Prostate gland (tissue), 2 donors: ENCODE measurements around the gene PLCG2. TPM values are rescaled to one million over a fixed set of nuclear protein-coding genes. Genes with fewer than 3 reads are reported as not detected.

Experiments used
- DNase-seq: peaks from one replicate; pipeline ENCODE4 v3.0.0-alpha.2; 2019; ENCODE audit warnings: low spot score
- H3K27ac ChIP-seq, 2 donors: fragments of 200-600 bp; sonication (generic); 2 replicates each; pipeline ENCODE4 v1.5.1; 2017 to 2019
- H3K27me3 ChIP-seq: fragments of 200-600 bp; sonication (generic); replicated peaks from 2 replicates; pipeline ENCODE4 v1.5.1; 2019; ENCODE audit not compliant: insufficient read depth
- H3K36me3 ChIP-seq, 2 donors: fragments of 200-600 bp; sonication (generic); 1 replicate in 1 of 2; 2 replicates in 1 of 2; pipeline versions ENCODE4 v1.5.1 to v1.8.1; 2017 to 2019
- H3K4me1 ChIP-seq: fragments of 200-600 bp; sonication (generic); replicated peaks from 2 replicates; pipeline ENCODE4 v1.5.1; 2019
- H3K4me3 ChIP-seq, 2 donors: fragments of 200-600 bp; sonication (generic); 2 replicates each; pipeline ENCODE4 v1.5.1; 2017 to 2019
- H3K9me3 ChIP-seq: fragments of 200-600 bp; sonication (generic); 2 replicates; pipeline ENCODE4 v1.5.1; 2017
- POLR2A ChIP-seq: fragments of 450-650 bp; IDR thresholded peaks from one replicate; pipeline ENCODE4 v1.6.1; 2016; ENCODE audit warnings: antibody characterized with exemption, mild to moderate bottlenecking
- POLR2AphosphoS5 ChIP-seq: sonication (generic); formaldehyde crosslinking; IDR thresholded peaks from one replicate; pipeline ENCODE4 v1.6.1; 2017; ENCODE audit warnings: antibody characterized with exemption
- WGBS: methylation state at CpG from one replicate; pipeline ENCODE4 v1.1.5; 2018; 5-methylcytosine and 5-hydroxymethylcytosine counted together
- intact Hi-C: fragments of 100-400 bp; cut with DNase I; formaldehyde crosslinking; loops from one replicate; pipeline ENCODE4 v1.14.2; 2022
- total RNA-seq, 2 donors: library from RNA; depleted of rRNA; stranded (reverse); fragments of >200 nt; gene quantifications; one replicate each; pipeline ENCODE4 v1.1.0, GENCODE V29; 2016
- TF ChIP-seq, protein P1 (sequence below), 4 experiments: fragments of 200-600 bp in 2 of 4; fragments of 450-650 bp in 2 of 4; sonication (generic) in 2 of 4; IDR thresholded peaks; 1 replicate in 3 of 4; 2 replicates in 1 of 4; pipeline ENCODE4 v1.5.1; 2016 to 2019; ENCODE audit warnings: antibody characterized with exemption in 4 of 4, mild to moderate bottlenecking in 2 of 4, moderate library complexity in 2 of 4

PLCG2 gene
- total RNA-seq, 2 donors from 2014 or later, result 10.3 to 12.8 TPM

DNA sequence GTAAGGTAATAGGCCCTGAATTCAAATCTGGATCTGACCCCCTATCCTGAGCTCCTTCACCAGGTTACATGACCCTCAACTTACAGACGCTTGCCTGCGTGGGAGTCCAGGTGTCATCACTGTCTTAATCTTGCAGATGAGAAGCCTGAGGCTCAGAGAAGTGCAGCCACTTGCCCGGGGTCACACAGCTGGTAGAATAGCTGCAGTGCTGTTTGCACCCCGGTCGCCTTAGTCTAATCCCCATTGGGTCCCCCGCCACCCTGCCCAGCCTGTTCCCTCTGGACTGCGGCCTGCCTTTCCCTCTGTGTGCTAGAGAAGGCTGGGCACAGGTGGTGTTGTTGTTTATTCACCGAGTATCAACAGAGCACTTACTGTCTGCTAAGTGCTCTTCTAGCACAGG lies 125.2 kb downstream of the PLCG2 start:
- Histone ChIP-seq H3K27ac (no peak overlapping the region), H3K9me3 (no peaks in the 10 kb centered on the region), H3K36me3 (no peaks in the 10 kb centered on the region), H3K4me1 (no peaks in the 10 kb centered on the region), H3K27me3 (no peaks in the 10 kb centered on the region), H3K4me3 (no peak overlapping the region)
- intact Hi-C loops, result no loop called here
- 97% methylated on average over 8 of the region's 8 CpGs for WGBS
- TF ChIP-seq, protein P1, sequence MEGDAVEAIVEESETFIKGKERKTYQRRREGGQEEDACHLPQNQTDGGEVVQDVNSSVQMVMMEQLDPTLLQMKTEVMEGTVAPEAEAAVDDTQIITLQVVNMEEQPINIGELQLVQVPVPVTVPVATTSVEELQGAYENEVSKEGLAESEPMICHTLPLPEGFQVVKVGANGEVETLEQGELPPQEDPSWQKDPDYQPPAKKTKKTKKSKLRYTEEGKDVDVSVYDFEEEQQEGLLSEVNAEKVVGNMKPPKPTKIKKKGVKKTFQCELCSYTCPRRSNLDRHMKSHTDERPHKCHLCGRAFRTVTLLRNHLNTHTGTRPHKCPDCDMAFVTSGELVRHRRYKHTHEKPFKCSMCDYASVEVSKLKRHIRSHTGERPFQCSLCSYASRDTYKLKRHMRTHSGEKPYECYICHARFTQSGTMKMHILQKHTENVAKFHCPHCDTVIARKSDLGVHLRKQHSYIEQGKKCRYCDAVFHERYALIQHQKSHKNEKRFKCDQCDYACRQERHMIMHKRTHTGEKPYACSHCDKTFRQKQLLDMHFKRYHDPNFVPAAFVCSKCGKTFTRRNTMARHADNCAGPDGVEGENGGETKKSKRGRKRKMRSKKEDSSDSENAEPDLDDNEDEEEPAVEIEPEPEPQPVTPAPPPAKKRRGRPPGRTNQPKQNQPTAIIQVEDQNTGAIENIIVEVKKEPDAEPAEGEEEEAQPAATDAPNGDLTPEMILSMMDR (IDR thresholded peaks at IDR 0.05), result no peak
- DNase-seq, result no peak

DNA sequence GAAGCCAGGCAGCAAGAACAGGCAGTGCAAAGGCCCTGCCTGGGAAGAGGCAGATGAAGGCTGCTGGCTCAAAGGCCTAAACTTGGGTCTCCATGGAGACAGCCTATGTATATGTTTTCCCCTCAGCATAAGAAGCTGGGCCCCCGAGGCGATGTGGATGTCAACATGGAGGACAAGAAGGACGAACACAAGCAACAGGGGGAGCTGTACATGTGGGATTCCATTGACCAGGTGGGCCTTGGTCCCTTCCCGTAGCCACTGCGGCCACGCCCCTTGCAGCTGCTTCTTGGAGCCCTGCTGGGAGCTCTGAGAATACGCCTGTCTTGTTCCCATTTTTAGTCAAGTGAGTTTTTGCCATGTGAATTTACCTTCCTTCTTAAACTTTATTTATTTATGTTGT lies 126.2 kb downstream of the PLCG2 start:
- intact Hi-C loops, result no loop called here
- H3K27me3 ChIP-seq, result no peaks in the 10 kb centered on the region
- H3K36me3 ChIP-seq, result no peaks in the 10 kb centered on the region
- no peak for TF ChIP-seq POLR2AphosphoS5
- TF ChIP-seq POLR2A, result no peak
- TF ChIP-seq, protein P1 (IDR thresholded peaks at IDR 0.05), result no peak
- WGBS, result 89% methylated on average over 7 of the region's 7 CpGs
- no peak overlapping the region for H3K4me3 ChIP-seq
- H3K4me1 ChIP-seq, result no peaks in the 10 kb centered on the region
- no peak for DNase-seq
- H3K9me3 ChIP-seq, result no peaks in the 10 kb centered on the region
- H3K27ac ChIP-seq, result no peak overlapping the region

- Histone ChIP-seq H3K4me1 (no peaks in the 10 kb centered on the region), H3K9me3 (no peaks in the 10 kb centered on the region), H3K27ac (no peak overlapping the region), H3K36me3 (no peaks in the 10 kb centered on the region), H3K27me3 (no peaks in the 10 kb centered on the region), H3K4me3 (no peak overlapping the region)
- DNase-seq, result no peak
- 87% methylated on average over 8 of the region's 8 CpGs for WGBS
- no peak for TF ChIP-seq POLR2A
- TF ChIP-seq, protein P1 (IDR thresholded peaks at IDR 0.05), result no peak
- no peak for TF ChIP-seq POLR2AphosphoS5
- intact Hi-C loops, result no loop called here
Observed at GRCh38 chr16:81907681-81908080, 128.6 kb downstream of the PLCG2 start.

GRCh38 chr16:81908466-81909262 lies 129.6 kb downstream of the PLCG2 start:
- Histone ChIP-seq H3K4me1 (no peaks in the 10 kb centered on the region), H3K4me3 (no peak overlapping the region), H3K27me3 (no peaks in the 10 kb centered on the region), H3K36me3 (no peaks in the 10 kb centered on the region), H3K9me3 (no peaks in the 10 kb centered on the region), H3K27ac (no peak overlapping the region)
- intact Hi-C loops, result no loop called here
- DNase-seq, result no peak
- WGBS, result 69% methylated on average over 16 of the region's 16 CpGs
- TF ChIP-seq POLR2AphosphoS5 (no peak), POLR2A (no peak)
- TF ChIP-seq, protein P1 (IDR thresholded peaks at IDR 0.05), result no peak

DNA sequence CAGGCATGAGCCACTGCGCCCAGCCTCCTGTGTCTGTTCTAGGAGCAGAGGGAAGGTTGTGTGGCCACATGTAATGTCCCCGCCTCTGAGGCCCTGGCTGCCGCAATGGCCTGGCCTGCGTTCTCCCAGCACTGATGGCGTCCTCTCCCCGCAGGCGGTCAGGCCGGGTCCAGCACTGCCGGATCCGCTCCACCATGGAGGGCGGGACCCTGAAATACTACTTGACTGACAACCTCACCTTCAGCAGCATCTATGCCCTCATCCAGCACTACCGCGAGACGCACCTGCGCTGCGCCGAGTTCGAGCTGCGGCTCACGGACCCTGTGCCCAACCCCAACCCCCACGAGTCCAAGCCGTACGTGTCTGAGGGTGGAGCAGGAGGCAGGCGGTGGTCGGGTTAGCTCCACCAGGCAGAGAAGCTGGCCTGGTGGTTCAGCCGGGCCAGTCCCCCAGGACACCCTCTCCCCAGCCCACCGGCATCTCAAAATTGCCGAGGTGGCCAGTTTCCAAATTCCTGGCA lies 131.3 kb downstream of the PLCG2 start:
- no peaks in the 10 kb centered on the region for H3K4me1 ChIP-seq
- H3K27ac ChIP-seq, result no peak overlapping the region
- no peaks in the 10 kb centered on the region for H3K36me3 ChIP-seq
- no peaks in the 10 kb centered on the region for H3K9me3 ChIP-seq
- 96% methylated on average over 28 of the region's 28 CpGs for WGBS
- TF ChIP-seq, protein P1 (IDR thresholded peaks at IDR 0.05), result no peak
- TF ChIP-seq POLR2AphosphoS5 (no peak), POLR2A (no peak)
- H3K4me3 ChIP-seq, result no peak overlapping the region
- no peak for DNase-seq
- intact Hi-C loops, result no loop called here
- H3K27me3 ChIP-seq, result no peaks in the 10 kb centered on the region
